B cell (primary cell): ENCODE results near the gene TP63. TPM values are rescaled to one million over a fixed set of nuclear protein-coding genes. Genes with fewer than 3 reads are reported as not detected.

Source experiments
- ATAC-seq: fragments of 200-7000 bp; cut with Tn5 transposase; one replicate; pipeline ENCODE4 v1.10.0; 2021; ENCODE audit warnings: low read depth, mild to moderate bottlenecking, moderate number of reproducible peaks, moderate library complexity
- CTCF ChIA-PET: fragments of 350-600 bp; sonication (Branson Sonifier 250); formaldehyde crosslinking; loops from one replicate; lab custom pipeline; 2021; ENCODE audit warnings: antibody characterized with exemption, inconsistent platforms; lab: Charles Lee
- POLR2A ChIA-PET: fragments of 350-600 bp; sonication (Branson Sonifier 250); formaldehyde crosslinking; loops from one replicate; lab custom pipeline; 2021; ENCODE audit warnings: antibody characterized with exemption; lab: Charles Lee
- DNase-seq: peaks from one replicate; pipeline ENCODE4 v3.0.0; 2013
- H2AFZ ChIP-seq: 2 replicates; pipeline ENCODE4 v1.6.1; 2012; ENCODE audit warnings: mild to moderate bottlenecking, low read depth, low read length; ENCODE audit not compliant: insufficient read depth, poor library complexity, severe bottlenecking
- H3K27ac ChIP-seq, 2 donors: 1 replicate in 1 of 2; 2 replicates in 1 of 2; pipeline ENCODE4 v1.5.1; 2012 to 2013; ENCODE audit warnings: low read length in 2 of 2, mild to moderate bottlenecking in 2 of 2, moderate library complexity in 1 of 2
- H3K27me3 ChIP-seq, 4 experiments: fragments of 200-600 bp in 1 of 4; sonication (generic) in 1 of 4; replicated peaks in 1 of 4; 1 replicate in 2 of 4; 2 replicates in 2 of 4; pipeline versions ENCODE4 v1.6.1 to v1.7.0; 2013 to 2016; ENCODE audit warnings: low read length in 3 of 4, mild to moderate bottlenecking in 2 of 4, mixed read lengths in 1 of 4, moderate library complexity in 1 of 4; ENCODE audit not compliant: insufficient read depth in 4 of 4, control insufficient read depth in 3 of 4; ENCODE audit errors: control extremely low read depth in 1 of 4
- H3K36me3 ChIP-seq, 2 experiments: replicated peaks in 1 of 2; 1 replicate in 1 of 2; 2 replicates in 1 of 2; pipeline versions ENCODE4 v1.6.1 to v1.7.1; 2013; ENCODE audit warnings: low read length in 1 of 2; ENCODE audit not compliant: insufficient read depth in 2 of 2, control insufficient read depth in 1 of 2; ENCODE audit errors: control extremely low read depth in 1 of 2, extremely low read depth in 1 of 2
- H3K4me1 ChIP-seq, 2 donors: fragments of 200-600 bp in 1 of 2; sonication (generic) in 1 of 2; 1 replicate in 1 of 2; 2 replicates in 1 of 2; pipeline versions ENCODE4 v1.5.1 to v1.6.1; 2013 to 2017; ENCODE audit warnings: low read length in 2 of 2; ENCODE audit not compliant: control insufficient read depth in 2 of 2, insufficient read depth in 2 of 2
- H3K4me2 ChIP-seq: replicated peaks from 2 replicates; pipeline ENCODE3; 2012; ENCODE audit warnings: mild to moderate bottlenecking, low read depth, low read length; ENCODE audit not compliant: poor library complexity, severe bottlenecking
- H3K4me3 ChIP-seq, 5 experiments: fragments of 200-600 bp in 1 of 5; sonication (generic) in 1 of 5; 1 replicate in 3 of 5; 2 replicates in 2 of 5; pipeline versions ENCODE4 v1.5.1 to v1.7.0; 2011 to 2016; ENCODE audit warnings: low read length in 4 of 5, mild to moderate bottlenecking in 4 of 5, low read depth in 2 of 5, control low read depth in 1 of 5, moderate library complexity in 1 of 5; ENCODE audit not compliant: insufficient read depth in 1 of 5; ENCODE audit errors: control extremely low read depth in 1 of 5, extremely low read depth in 1 of 5
- H3K79me2 ChIP-seq: fragments of 200-600 bp; sonication (generic); one replicate; pipeline ENCODE4 v1.6.0; 2016; ENCODE audit warnings: low read length; ENCODE audit not compliant: control insufficient read depth, insufficient read depth
- H3K9ac ChIP-seq: fragments of 200-600 bp; sonication (generic); 2 replicates; pipeline ENCODE4 v1.6.1; 2017; ENCODE audit warnings: mild to moderate bottlenecking, low read length, moderate library complexity
- H3K9me3 ChIP-seq, 3 donors: one replicate each; pipeline versions ENCODE4 v1.6.1 to v1.7.1; 2013; ENCODE audit warnings: low read length in 2 of 3; ENCODE audit not compliant: control insufficient read depth in 2 of 3, insufficient read depth in 1 of 3; ENCODE audit errors: control extremely low read depth in 1 of 3
- H4K20me1 ChIP-seq: 2 replicates; pipeline ENCODE4 v1.6.0; 2012; ENCODE audit warnings: mild to moderate bottlenecking, low read length; ENCODE audit not compliant: insufficient read depth, control insufficient read depth, poor library complexity, severe bottlenecking
- H3K27ac Mint-ChIP-seq: one replicate; pipeline ENCODE4 v1.8.0; 2021; ENCODE audit warnings: mixed read lengths
- H3K27me3 Mint-ChIP-seq: one replicate; pipeline ENCODE4 v1.8.0; 2021; ENCODE audit warnings: mixed read lengths
- H3K4me1 Mint-ChIP-seq: one replicate; pipeline ENCODE4 v1.8.0; 2021; ENCODE audit warnings: mixed read lengths
- H3K4me3 Mint-ChIP-seq: one replicate; pipeline ENCODE4 v1.8.0; 2021; ENCODE audit warnings: mixed read lengths
- H3K9me3 Mint-ChIP-seq: one replicate; pipeline ENCODE4 v1.8.0; 2022; ENCODE audit warnings: mixed read lengths; ENCODE audit not compliant: insufficient read depth
- CTCF ChIP-seq: fragments of 200-600 bp; IDR thresholded peaks from one replicate; pipeline ENCODE4 v1.8.0; 2022; ENCODE audit warnings: antibody characterized with exemption, mild to moderate bottlenecking
- EZH2 ChIP-seq: IDR thresholded peaks from 2 replicates; pipeline ENCODE4 v1.6.1; 2012; ENCODE audit warnings: borderline replicate concordance, low read depth, mild to moderate bottlenecking, moderate library complexity, low read length; ENCODE audit not compliant: insufficient read depth, poor library complexity, severe bottlenecking
- WGBS: methylation state at CpG from one replicate; pipeline ENCODE4 v1.1.5; 2013; ENCODE audit warnings: missing lambda C conversion rate; ENCODE audit not compliant: insufficient coverage; 5-methylcytosine and 5-hydroxymethylcytosine counted together
- intact Hi-C: fragments of 100-400 bp; cut with micrococcal nuclease; formaldehyde crosslinking; loops from one replicate; pipeline ENCODE4 v1.10.0; 2022
- polyA plus RNA-seq: library from polyadenylated mRNA; depleted of rRNA; stranded (reverse); fragments of >200 nt; gene quantifications from 2 replicates; pipeline ENCODE4 v1.2.3, GENCODE V29; 2012
- total RNA-seq, 2 donors: library from RNA; stranded (reverse); fragments of 120-200 nt in 1 of 2; gene quantifications; 1 replicate in 1 of 2; 2 replicates in 1 of 2; pipeline versions ENCODE4 v1.2.3 to v1.2.4, GENCODE V29; 2013 to 2022

The TP63 gene
- total and polyA plus RNA-seq, 2 donors (not counting 1 experiment from before 2014, with no cell fraction given), result 1.2 to 2.0 TPM

- ChIA-PET POLR2A (no interaction called here), CTCF (interaction anchor here (0.9 kb wide), 1 partner anchor 41 kb away, joined by 3 read pairs; no protein-coding TSS in a partner anchor)
- intact Hi-C loops, result no loop called here
- no peak overlapping the region for H3K4me3 Mint-ChIP-seq
- Histone ChIP-seq H3K9me3 (no peaks in the 10 kb centered on the region), H3K9ac (no peak overlapping the region), H3K4me1 (no peaks in the 10 kb centered on the region), H3K79me2 (no peaks in the 10 kb centered on the region), H3K4me2 (no peak overlapping the region), H3K27ac (no peak overlapping the region), H3K27me3 (no peaks in the 10 kb centered on the region), H2AFZ (no peak overlapping the region), H3K36me3 (no peaks in the 10 kb centered on the region), H3K4me3 (no peak overlapping the region), H4K20me1 (no peaks in the 10 kb centered on the region)
- no peaks in the 10 kb centered on the region for H3K27me3 Mint-ChIP-seq
- no peaks in the 10 kb centered on the region for H3K9me3 Mint-ChIP-seq
- H3K4me1 Mint-ChIP-seq, result no peaks in the 10 kb centered on the region
- TF ChIP-seq EZH2 (no peak), CTCF (no peak)
- DNase-seq, result no peak
- no peak for ATAC-seq
- no CpG with 5 or more reads among the region's 2 CpGs for WGBS
- no peak overlapping the region for H3K27ac Mint-ChIP-seq
Measured at GRCh38 chr3:189698811-189699210, 67.6 kb downstream of the TP63 start.

- no peak overlapping the region for H3K9ac ChIP-seq
- H3K9me3 Mint-ChIP-seq, result no peaks in the 10 kb centered on the region
- 100% methylated on average over 1 of the region's 1 CpG for WGBS
- no peak for DNase-seq
- no peak for ATAC-seq
- no peaks in the 10 kb centered on the region for H4K20me1 ChIP-seq
- no peak overlapping the region for H3K27ac ChIP-seq
- H3K4me3 ChIP-seq, result no peak overlapping the region
- no peak overlapping the region for H2AFZ ChIP-seq
- H3K4me3 Mint-ChIP-seq, result no peak overlapping the region
- CTCF ChIA-PET, result no interaction called here
- H3K4me1 ChIP-seq, result no peaks in the 10 kb centered on the region
- POLR2A ChIA-PET, result no interaction called here
- H3K36me3 ChIP-seq, result no peaks in the 10 kb centered on the region
- TF ChIP-seq EZH2 (no peak), CTCF (no peak)
- intact Hi-C loops, result no loop called here
- H3K27me3 Mint-ChIP-seq, result no peaks in the 10 kb centered on the region
- H3K4me2 ChIP-seq, result no peak overlapping the region
- no peaks in the 10 kb centered on the region for H3K27me3 ChIP-seq
- no peaks in the 10 kb centered on the region for H3K4me1 Mint-ChIP-seq
- no peaks in the 10 kb centered on the region for H3K9me3 ChIP-seq
- H3K79me2 ChIP-seq, result no peaks in the 10 kb centered on the region
- no peak overlapping the region for H3K27ac Mint-ChIP-seq
Measured at GRCh38 chr3:189699885-189700284, 68.7 kb downstream of the TP63 start.
